ENCODE data around the gene OTOP3.

Gene OTOP3

GRCh38 chr17:74935585-74936469, at the start of gene OTOP3:
OTOP3 (plus strand) TSS chr17:74935898; CDS start chr17:74935922, 24 bp downstream.
- no peak within 1 kb of the TSS for H3K4me2 ChIP-seq (ENCODE audit: low read depth, low read length, poor library complexity, severe bottlenecking)
- no peaks in the 10 kb centered on the region for H3F3A ChIP-seq (ENCODE audit: insufficient read depth)
- no peak for TF ChIP-seq CTCF (IDR thresholded peaks at IDR 0.05; ENCODE audit: insufficient read depth, low read length, poor library complexity, severe bottlenecking)
- TF ChIP-seq EZH2phosphoT487 (conservative IDR thresholded peaks at IDR 0.05; ENCODE audit: low read length): no peak
- H3K9ac ChIP-seq (ENCODE audit: low read length): no peak within 1 kb of the TSS
- H3K27me3 ChIP-seq (ENCODE audit: low read length): no peaks in the 10 kb centered on the region
- H2AFZ ChIP-seq (ENCODE audit: low read depth, low read length, severe bottlenecking): no peak within 1 kb of the TSS
- H3K9me3 ChIP-seq (ENCODE audit: insufficient read depth, low read length): no peaks in the 10 kb centered on the region
- H3K27ac ChIP-seq (ENCODE audit: low read depth, low read length): no peak within 1 kb of the TSS
- no peak within 1 kb of the TSS for H3K4me3 ChIP-seq (ENCODE audit: insufficient read depth, low read length, poor library complexity, severe bottlenecking)
- no peaks in the 10 kb centered on the region for H3K9me2 ChIP-seq (replicated peaks; ENCODE audit: insufficient read depth, low read length)
- H3K79me2 ChIP-seq (ENCODE audit: insufficient read depth, low read length): no peaks in the 10 kb centered on the region
- no peaks in the 10 kb centered on the region for H3K36me3 ChIP-seq (ENCODE audit: low read length)
- H4K20me1 ChIP-seq (ENCODE audit: low read depth, low read length): no peaks in the 10 kb centered on the region

- TF ChIP-seq EZH2phosphoT487 (conservative IDR thresholded peaks at IDR 0.05; ENCODE audit: low read length): no peak
- no peak for TF ChIP-seq CTCF (IDR thresholded peaks at IDR 0.05; ENCODE audit: insufficient read depth, low read length, poor library complexity, severe bottlenecking)
- H3K27me3 ChIP-seq (ENCODE audit: low read length): no peaks in the 10 kb centered on the region
These were observed 47.2 kb upstream of the OTOP3 start for GRCh38 chr17:74888469-74888868.

GRCh38 chr17:74890554-74890953, 45.1 kb upstream of the OTOP3 start:
- Histone ChIP-seq H3K9me3 (ENCODE audit: insufficient read depth, low read length) (no peaks in the 10 kb centered on the region), H3K9me2 (replicated peaks; ENCODE audit: insufficient read depth, low read length) (no peaks in the 10 kb centered on the region), H2AFZ (ENCODE audit: low read depth, low read length, severe bottlenecking) (no peak overlapping the region), H3K4me2 (ENCODE audit: low read depth, low read length, poor library complexity, severe bottlenecking) (no peak overlapping the region), H4K20me1 (ENCODE audit: low read depth, low read length) (no peaks in the 10 kb centered on the region), H3F3A (ENCODE audit: insufficient read depth) (no peaks in the 10 kb centered on the region), H3K9ac (ENCODE audit: low read length) (no peak overlapping the region), H3K79me2 (ENCODE audit: insufficient read depth, low read length) (no peaks in the 10 kb centered on the region), H3K27me3 (ENCODE audit: low read length) (no peaks in the 10 kb centered on the region), H3K27ac (ENCODE audit: low read depth, low read length) (no peak overlapping the region), H3K36me3 (ENCODE audit: low read length) (no peaks in the 10 kb centered on the region), H3K4me3 (ENCODE audit: insufficient read depth, low read length, poor library complexity, severe bottlenecking) (no peak overlapping the region)
- TF ChIP-seq CTCF (IDR thresholded peaks at IDR 0.05; ENCODE audit: insufficient read depth, low read length, poor library complexity, severe bottlenecking): no peak
- no peak for TF ChIP-seq EZH2phosphoT487 (conservative IDR thresholded peaks at IDR 0.05; ENCODE audit: low read length)

More at GRCh38 chr17:74888469-74888868, 47.2 kb upstream of the OTOP3 start:
- Histone ChIP-seq H3F3A (ENCODE audit: insufficient read depth) (no peaks in the 10 kb centered on the region), H3K79me2 (ENCODE audit: insufficient read depth, low read length) (no peaks in the 10 kb centered on the region), H3K4me3 (ENCODE audit: insufficient read depth, low read length, poor library complexity, severe bottlenecking) (no peak overlapping the region), H3K4me2 (ENCODE audit: low read depth, low read length, poor library complexity, severe bottlenecking) (no peak overlapping the region), H3K9ac (ENCODE audit: low read length) (no peak overlapping the region), H3K27ac (ENCODE audit: low read depth, low read length) (no peak overlapping the region), H3K36me3 (ENCODE audit: low read length) (no peaks in the 10 kb centered on the region), H2AFZ (ENCODE audit: low read depth, low read length, severe bottlenecking) (no peak overlapping the region), H4K20me1 (ENCODE audit: low read depth, low read length) (no peaks in the 10 kb centered on the region), H3K9me2 (replicated peaks; ENCODE audit: insufficient read depth, low read length) (no peaks in the 10 kb centered on the region), H3K9me3 (ENCODE audit: insufficient read depth, low read length) (no peaks in the 10 kb centered on the region)

Data from SU-DHL-6 (cell line).